Measurements from ENCODE around the gene CBX4. TPM values are rescaled to one million over a fixed set of nuclear protein-coding genes. Genes with fewer than 3 reads are reported as not detected.

Gene CBX4
- total and polyA plus RNA-seq, 10 of the 15 experiments (the other 5 are each of a cell fraction or from before 2014, with no cell fraction given), result 0.69 to 24.6 (median 4.2) TPM

DNA sequence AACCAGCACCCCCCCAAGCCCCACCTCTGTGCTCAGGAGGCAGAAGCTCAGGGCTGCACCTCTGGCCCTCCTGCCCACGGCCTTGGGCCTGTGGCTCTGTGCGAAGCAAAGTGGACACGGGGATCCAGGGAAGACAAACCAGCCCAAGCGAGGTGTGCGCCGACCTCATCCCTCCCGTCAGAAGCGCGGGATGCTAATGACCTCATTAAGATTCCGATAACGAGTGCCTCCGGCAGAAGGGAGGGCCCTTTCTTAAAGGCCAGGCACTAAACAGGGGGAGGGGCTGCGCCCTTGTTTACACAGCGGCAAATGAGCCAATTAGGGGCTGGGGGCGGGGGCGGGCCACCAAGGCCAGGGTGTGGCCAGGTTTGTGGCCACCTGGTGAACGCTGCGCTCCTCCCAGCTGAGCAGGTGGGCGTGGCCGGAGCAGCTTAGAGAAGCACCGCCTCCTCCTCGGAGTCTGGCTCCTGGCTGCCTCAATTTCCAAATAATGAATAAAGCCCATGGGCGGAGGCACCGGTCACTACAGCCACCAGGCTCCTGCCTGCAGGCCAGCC lies 3.2 kb downstream of the CBX4 start:
- Histone ChIP-seq H4K20me1 (ENCODE audit: control insufficient read depth, insufficient read depth) (0 out of 2 replicates have a peak, but pooled peaks cover 5% of the 10 kb centered on the region), H3K27ac (ENCODE audit: control insufficient read depth, insufficient read depth) (peak overlapping the region; percentile 70), H3K9me3 (replicated peaks; ENCODE audit: control insufficient read depth, insufficient read depth, low read length) (no peaks in the 10 kb centered on the region; the same call in 2 of the 3 replicates), H3K4me3 (peak overlapping the region; percentile 95; the same call in 1 of the 2 replicates), H3K79me2 (ENCODE audit: control insufficient read depth, insufficient read depth, low read length) (peaks cover 22% of the 10 kb centered on the region), H3K9ac (ENCODE audit: control insufficient read depth, insufficient read depth, low read length) (peak overlapping the region; percentile 84), H3K27me3 (replicated peaks in 1 of 2; ENCODE audit: control insufficient read depth in 2 of 2, insufficient read depth in 2 of 2, low read length in 1 of 2) (peaks cover 6% of the 10 kb centered on the region in 2 experiments; a peak in 3 of 4 replicates), H3K4me1 (ENCODE audit: control insufficient read depth, insufficient read depth, low read length) (peaks cover 13% of the 10 kb centered on the region), H2AFZ (ENCODE audit: control insufficient read depth, low read depth, low read length) (no peak overlapping the region), H3K36me3 (ENCODE audit: control insufficient read depth in 2 of 2, insufficient read depth in 2 of 2, low read length in 1 of 2) (peaks cover 0 to 17% of the 10 kb centered on the region in 2 experiments; a peak in 2 of 4 replicates), H3K4me2 (ENCODE audit: control insufficient read depth, insufficient read depth) (peak overlapping the region; percentile 79)
- no peak for ATAC-seq
- ChIA-PET RAD21 (ENCODE audit: unreplicated experiment) (interaction anchor here (0.7 to 2.1 kb wide), 6 partner anchors 23 to 48 kb away, joined by 3 to 10 read pairs (median 6); partner anchors contain the start of gene CBX8), SMC1A (ENCODE audit: uncharacterized antibody, unreplicated experiment) (interaction anchor here (0.8 to 1.2 kb wide), 3 partner anchors 31 to 95 kb away, joined by 3 to 4 read pairs (median 3); no protein-coding TSS in a partner anchor), CTCF (interaction anchor here (0.9 to 3.3 kb wide), 9 partner anchors 10 to 134 kb away, joined by 3 to 19 read pairs (median 4); partner anchors contain the start of gene CBX8), POLR2A (interaction anchor here (1.0 to 1.6 kb wide), 5 partner anchors 25 to 39 kb away, joined by 3 to 11 read pairs (median 4); partner anchors contain the start of gene CBX8)
- BruUV-seq (replicated peaks), result no TSS peak
- in situ Hi-C loops (cut with MboI) (no loop called here), intact Hi-C loops (cut with micrococcal nuclease; ENCODE audit: unreplicated experiment) (loop anchor here (5.0 kb wide), 2 partner anchors 34 to 89 kb away; no protein-coding TSS in a partner anchor)
- no peak for FAIRE-seq
- 91% methylated on average over 23 of the region's 24 CpGs for WGBS (ENCODE audit: insufficient coverage, insufficient replicate concordance, low lambda C conversion rate, missing lambda C conversion rate)
- DNase-seq (ENCODE audit: low read depth, low spot score), result no peak
- TF ChIP-seq NR2C2 (IDR thresholded peaks at IDR 0.05; ENCODE audit: borderline replicate concordance, control insufficient read depth, insufficient read length, low read depth) (no peak), RBBP5 (conservative IDR thresholded peaks at IDR 0.05) (no peak), RB1 (IDR thresholded peaks at IDR 0.05; ENCODE audit: borderline replicate concordance) (no peak), SP1 (IDR thresholded peaks at IDR 0.05; ENCODE audit: low read depth, low read length) (no peak), ETV6 (conservative IDR thresholded peaks at IDR 0.05 in 1 of 2, IDR thresholded peaks at IDR 0.05 in 1 of 2; ENCODE audit: borderline replicate concordance in 1 of 2, low read depth in 1 of 2) (no peak), SIN3A (IDR thresholded peaks at IDR 0.05; ENCODE audit: low read depth, low read length) (no peak), MYC (IDR thresholded peaks at IDR 0.05; ENCODE audit: insufficient read depth, insufficient read length, insufficient replicate concordance, low read length, severe bottlenecking) (no peak), FOS (IDR thresholded peaks at IDR 0.05; ENCODE audit: borderline replicate concordance, extremely low read depth, insufficient read length) (no peak), TBL1XR1 (IDR thresholded peaks at IDR 0.05; ENCODE audit: low read depth, low read length) (no peak), SMAD5 (IDR thresholded peaks at IDR 0.05; ENCODE audit: low read depth) (no peak), PBX3 (IDR thresholded peaks at IDR 0.05; ENCODE audit: insufficient replicate concordance, low read depth, low read length) (no peak), NFYA (IDR thresholded peaks at IDR 0.05; ENCODE audit: borderline replicate concordance, low read depth, low read length) (no peak), ZNF274 (IDR thresholded peaks at IDR 0.05; ENCODE audit: insufficient read depth, insufficient read length) (no peak), RAD21 (IDR thresholded peaks at IDR 0.05; ENCODE audit: insufficient read depth, low read depth, low read length) (no peak), SREBF2 (IDR thresholded peaks at IDR 0.05; ENCODE audit: low read length) (no peak), TCF3 (IDR thresholded peaks at IDR 0.05; ENCODE audit: borderline replicate concordance, insufficient read depth, low read depth, low read length) (no peak), SMAD1 (IDR thresholded peaks at IDR 0.05; ENCODE audit: low read depth, partially characterized antibody) (no peak)
- TF ChIP-seq, protein P1, sequence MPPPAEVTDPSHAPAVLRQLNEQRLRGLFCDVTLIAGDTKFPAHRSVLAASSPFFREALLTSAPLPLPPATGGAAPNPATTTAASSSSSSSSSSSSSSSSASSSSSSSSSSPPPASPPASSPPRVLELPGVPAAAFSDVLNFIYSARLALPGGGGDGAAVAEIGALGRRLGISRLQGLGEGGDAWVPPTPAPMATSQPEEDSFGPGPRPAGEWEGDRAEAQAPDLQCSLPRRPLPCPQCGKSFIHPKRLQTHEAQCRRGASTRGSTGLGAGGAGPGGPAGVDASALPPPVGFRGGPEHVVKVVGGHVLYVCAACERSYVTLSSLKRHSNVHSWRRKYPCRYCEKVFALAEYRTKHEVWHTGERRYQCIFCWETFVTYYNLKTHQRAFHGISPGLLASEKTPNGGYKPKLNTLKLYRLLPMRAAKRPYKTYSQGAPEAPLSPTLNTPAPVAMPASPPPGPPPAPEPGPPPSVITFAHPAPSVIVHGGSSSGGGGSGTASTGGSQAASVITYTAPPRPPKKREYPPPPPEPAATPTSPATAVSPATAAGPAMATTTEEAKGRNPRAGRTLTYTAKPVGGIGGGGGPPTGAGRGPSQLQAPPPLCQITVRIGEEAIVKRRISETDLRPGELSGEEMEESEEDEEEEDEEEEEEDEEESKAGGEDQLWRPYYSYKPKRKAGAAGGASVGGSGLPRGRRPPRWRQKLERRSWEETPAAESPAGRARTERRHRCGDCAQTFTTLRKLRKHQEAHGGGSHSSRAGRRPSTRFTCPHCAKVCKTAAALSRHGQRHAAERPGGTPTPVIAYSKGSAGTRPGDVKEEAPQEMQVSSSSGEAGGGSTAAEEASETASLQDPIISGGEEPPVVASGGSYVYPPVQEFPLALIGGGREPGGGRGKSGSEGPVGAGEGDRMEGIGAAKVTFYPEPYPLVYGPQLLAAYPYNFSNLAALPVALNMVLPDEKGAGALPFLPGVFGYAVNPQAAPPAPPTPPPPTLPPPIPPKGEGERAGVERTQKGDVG (CRISPR knock-in tag; IDR thresholded peaks at IDR 0.05), result no peak
